Activated naive CD8-positive, alpha-beta T cell treated with anti-CD3 and anti-CD28 coated beads for 36 hours (primary cell): ENCODE measurements around the gene FAM209B. TPM values are rescaled to one million over a fixed set of nuclear protein-coding genes. Genes with fewer than 3 reads are reported as not detected.
"Not testable (repeated sequence)": the region's sequence is repeated elsewhere in the genome, so short reads cannot be mapped to it uniquely, and the experiment has no call there.

Experiments
- DNase-seq: peaks from one replicate; pipeline ENCODE4 v3.0.0; 2021
- H3K27ac Mint-ChIP-seq: one replicate; pipeline ENCODE4 v1.8.0; 2022; ENCODE audit warnings: mild to moderate bottlenecking, moderate library complexity, mixed read lengths
- H3K27me3 Mint-ChIP-seq: one replicate; pipeline ENCODE4 v1.8.0; 2022; ENCODE audit warnings: mild to moderate bottlenecking, mixed read lengths
- H3K36me3 Mint-ChIP-seq: one replicate; pipeline ENCODE4 v1.8.0; 2021; ENCODE audit warnings: mild to moderate bottlenecking, mixed read lengths
- H3K4me1 Mint-ChIP-seq: one replicate; pipeline ENCODE4 v1.8.0; 2021; ENCODE audit warnings: mixed read lengths
- H3K4me3 Mint-ChIP-seq: one replicate; pipeline ENCODE4 v1.8.0; 2022; ENCODE audit warnings: mild to moderate bottlenecking, moderate library complexity, mixed read lengths
- H3K9me3 Mint-ChIP-seq: one replicate; pipeline ENCODE4 v1.8.0; 2022; ENCODE audit warnings: mixed read lengths
- total RNA-seq, 2 experiments: library from RNA; stranded (reverse); gene quantifications; one replicate each; pipeline ENCODE4 v1.2.3, GENCODE V29; 2021

Gene FAM209B
- total RNA-seq, 2 experiments from 2014 or later = 0.60 TPM; not detected in 1

DNA sequence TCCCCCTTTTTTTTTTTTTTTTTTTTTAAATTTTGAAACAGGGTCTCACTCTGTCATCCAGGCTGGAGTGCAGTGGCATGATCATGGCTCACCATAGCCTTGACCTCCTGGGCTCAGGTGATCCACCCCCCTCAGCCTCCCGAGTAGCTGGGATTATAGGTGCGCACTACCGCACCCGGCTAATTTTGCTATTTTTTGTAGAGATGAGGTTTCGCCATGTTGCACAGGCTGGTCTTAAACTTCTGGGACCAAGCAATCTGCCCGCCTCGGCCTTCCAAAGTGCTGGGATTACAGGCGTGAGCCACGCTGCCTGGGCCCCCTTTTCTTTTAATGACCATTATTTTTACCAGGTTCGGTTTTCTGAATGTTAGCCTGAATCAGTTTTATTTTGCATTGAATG lies 13.5 kb upstream of the FAM209B start:
- Mint-ChIP-seq H3K4me1 (no peaks in the 10 kb centered on the region), H3K27ac (no peak overlapping the region), H3K9me3 (peaks cover 21% of the 10 kb centered on the region), H3K27me3 (no peaks in the 10 kb centered on the region), H3K4me3 (no peak overlapping the region), H3K36me3 (peaks cover 63% of the 10 kb centered on the region)
- no peak for DNase-seq

DNA sequence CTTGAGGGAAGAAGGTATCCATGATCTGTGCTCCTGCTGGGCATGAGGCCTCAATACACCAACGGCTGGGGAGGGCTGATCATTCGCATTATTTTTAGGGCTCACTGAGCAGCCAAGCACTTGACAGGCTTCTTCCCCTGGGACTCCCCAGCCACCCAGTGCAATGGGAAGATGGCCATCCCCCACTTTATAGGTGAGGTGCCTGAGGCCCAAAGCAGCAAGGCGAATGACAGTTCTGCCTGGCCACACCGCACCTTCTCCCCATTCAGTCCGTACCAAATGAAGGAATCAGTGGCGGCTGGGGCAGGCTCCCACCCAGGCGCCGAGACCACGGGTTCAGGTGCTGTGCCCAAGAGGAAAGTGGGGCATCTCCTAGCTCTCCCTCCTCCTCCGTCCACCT lies 12.9 kb upstream of the FAM209B start:
- no peak for DNase-seq
- Mint-ChIP-seq H3K36me3 (peaks cover 63% of the 10 kb centered on the region), H3K4me1 (no peaks in the 10 kb centered on the region), H3K27me3 (no peaks in the 10 kb centered on the region), H3K4me3 (no peak overlapping the region), H3K27ac (no peak overlapping the region), H3K9me3 (peaks cover 21% of the 10 kb centered on the region)

DNA sequence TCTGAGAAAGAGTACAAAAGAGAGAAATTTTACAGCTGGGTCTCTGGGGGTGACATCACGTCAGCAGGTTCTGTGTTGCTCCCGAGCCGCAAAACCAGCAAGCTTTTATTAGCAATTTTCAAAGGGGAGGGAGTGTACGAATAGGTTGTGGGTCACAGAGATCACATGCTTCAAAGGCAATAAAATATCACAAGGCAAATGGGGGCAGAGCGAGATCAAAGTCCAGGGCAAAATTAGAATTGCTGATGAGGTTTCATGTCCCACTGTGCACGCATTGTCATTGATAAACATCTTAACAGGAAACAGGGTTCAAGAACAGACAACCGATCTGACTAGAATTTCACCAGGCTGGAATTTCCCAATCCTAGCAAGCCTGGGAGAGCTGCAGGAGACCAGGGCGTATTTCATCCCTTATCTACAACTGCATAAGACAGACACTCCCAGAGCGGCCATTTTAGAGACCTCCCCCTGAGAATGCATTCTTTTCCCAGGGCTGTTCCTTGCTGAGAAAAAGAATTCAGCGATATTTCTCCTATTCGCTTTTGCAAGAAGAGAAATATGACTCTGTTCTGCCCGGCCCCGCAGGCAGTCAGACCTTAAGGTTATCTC lies 12.2 kb upstream of the FAM209B start:
- not testable (repeated sequence) for H3K27ac Mint-ChIP-seq, DNase-seq
- peaks cover 60% of the 10 kb centered on the region for H3K36me3 Mint-ChIP-seq

DNA sequence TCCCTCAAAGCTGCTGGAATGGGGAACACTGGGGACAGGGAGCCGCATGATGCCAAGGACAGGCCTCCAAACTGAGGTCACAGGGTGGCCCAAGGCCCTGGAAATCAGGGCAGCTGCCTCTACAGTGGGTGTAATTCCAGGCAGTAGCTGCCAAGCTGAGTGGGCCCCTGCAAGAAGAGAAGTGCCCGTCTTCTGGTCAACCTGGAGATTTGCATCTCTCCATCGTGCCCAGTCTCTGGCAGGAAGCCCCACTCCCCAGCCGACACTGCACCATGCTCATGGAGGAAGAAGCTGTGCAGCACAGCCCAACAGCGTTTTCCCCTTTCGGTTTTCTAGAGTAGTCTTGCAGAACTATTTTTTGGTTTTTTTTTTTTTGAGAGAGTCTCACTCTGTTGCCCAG lies 10.7 kb upstream of the FAM209B start:
- H3K27me3 Mint-ChIP-seq = no peaks in the 10 kb centered on the region
- DNase-seq = no peak
- H3K4me3 Mint-ChIP-seq = no peak overlapping the region
- H3K27ac Mint-ChIP-seq = no peak overlapping the region
- peaks cover 51% of the 10 kb centered on the region for H3K36me3 Mint-ChIP-seq
- H3K9me3 Mint-ChIP-seq = peaks cover 21% of the 10 kb centered on the region
- H3K4me1 Mint-ChIP-seq = no peaks in the 10 kb centered on the region

More for the DNA sequence above, 12.2 kb upstream of the FAM209B start:
- H3K4me1 Mint-ChIP-seq, H3K4me3 Mint-ChIP-seq, H3K27me3 Mint-ChIP-seq: not testable (repeated sequence)
- peaks cover 21% of the 10 kb centered on the region for H3K9me3 Mint-ChIP-seq

DNA sequence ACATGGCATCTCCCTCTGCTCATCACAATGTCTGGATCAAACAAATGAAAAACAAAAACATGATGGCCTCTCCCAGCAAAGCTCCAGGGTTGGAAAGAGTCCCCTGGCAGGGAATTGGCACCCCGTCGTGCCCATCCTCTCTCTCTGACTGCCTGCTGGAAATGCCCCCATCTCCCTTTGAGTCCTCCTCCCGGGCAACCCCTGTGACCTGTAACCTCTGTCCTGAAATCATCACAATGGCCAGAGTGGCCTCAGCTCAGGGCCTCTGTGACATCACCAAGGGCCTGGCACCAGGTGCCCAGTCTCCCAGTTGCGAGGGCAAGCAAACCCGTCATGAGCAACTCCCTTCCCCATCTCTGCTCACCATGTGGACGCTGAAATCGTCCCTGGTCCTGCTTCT lies 8.6 kb upstream of the FAM209B start, which contains the start of gene FAM209A:
TSS of gene FAM209A (plus strand) at position 301 of the 400 bp plus-strand sequence. CDS start at position 366, 65 bp downstream.
- H3K9me3 Mint-ChIP-seq = peaks cover 12% of the 10 kb centered on the region
- DNase-seq, H3K27ac Mint-ChIP-seq, H3K4me1 Mint-ChIP-seq, H3K27me3 Mint-ChIP-seq, H3K4me3 Mint-ChIP-seq: not testable (repeated sequence)
- H3K36me3 Mint-ChIP-seq = peaks cover 30% of the 10 kb centered on the region

DNA sequence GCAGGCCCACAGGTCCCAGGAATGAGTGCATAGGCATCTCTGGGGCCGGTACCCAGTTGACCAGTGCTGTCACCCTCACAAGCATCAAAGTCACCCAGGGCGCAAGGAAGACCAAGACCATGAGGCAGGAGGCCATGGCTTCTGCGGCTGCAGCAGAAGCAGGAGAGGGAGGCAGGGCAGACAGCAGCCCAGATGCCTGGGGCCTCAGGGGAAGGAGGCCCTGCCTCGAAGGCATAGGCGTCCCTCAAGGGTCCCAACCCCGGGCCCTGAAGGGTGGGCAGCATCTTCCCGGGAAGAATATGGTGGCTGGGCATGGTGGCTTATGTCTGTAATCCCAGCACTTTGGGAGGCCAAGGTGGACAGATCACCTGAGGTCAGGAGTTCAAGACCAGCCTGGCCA lies 5.5 kb upstream of the FAM209B start:
- Mint-ChIP-seq H3K9me3 (no peaks in the 10 kb centered on the region), H3K4me1 (no peaks in the 10 kb centered on the region), H3K27ac (no peak overlapping the region), H3K36me3 (no peaks in the 10 kb centered on the region), H3K27me3 (no peaks in the 10 kb centered on the region), H3K4me3 (no peak overlapping the region)
- DNase-seq = no peak

DNA sequence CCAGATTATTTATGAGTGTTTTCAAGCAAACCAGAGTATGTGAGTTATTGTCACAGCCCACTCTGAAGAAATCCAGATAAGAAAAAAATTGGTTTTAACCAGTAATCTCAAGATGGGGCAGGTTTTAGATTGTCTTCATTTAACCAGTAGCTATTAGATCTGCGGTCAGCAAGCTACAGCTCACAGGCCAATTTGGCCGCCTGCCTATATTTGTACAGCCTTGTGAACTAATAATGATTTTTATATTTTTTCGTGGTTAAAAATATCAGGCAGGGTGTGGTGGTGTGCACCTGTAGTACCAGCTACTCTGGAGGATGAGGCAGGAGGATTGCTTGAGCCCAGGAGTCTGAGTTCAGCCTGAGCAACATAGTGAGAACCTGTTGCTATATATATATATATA lies 5.0 kb downstream of the FAM209B start:
- DNase-seq = no peak
- Mint-ChIP-seq H3K4me3 (no peak overlapping the region), H3K36me3 (peaks cover 2% of the 10 kb centered on the region), H3K9me3 (no peaks in the 10 kb centered on the region), H3K27ac (no peak overlapping the region), H3K27me3 (no peaks in the 10 kb centered on the region), H3K4me1 (no peaks in the 10 kb centered on the region)

DNA sequence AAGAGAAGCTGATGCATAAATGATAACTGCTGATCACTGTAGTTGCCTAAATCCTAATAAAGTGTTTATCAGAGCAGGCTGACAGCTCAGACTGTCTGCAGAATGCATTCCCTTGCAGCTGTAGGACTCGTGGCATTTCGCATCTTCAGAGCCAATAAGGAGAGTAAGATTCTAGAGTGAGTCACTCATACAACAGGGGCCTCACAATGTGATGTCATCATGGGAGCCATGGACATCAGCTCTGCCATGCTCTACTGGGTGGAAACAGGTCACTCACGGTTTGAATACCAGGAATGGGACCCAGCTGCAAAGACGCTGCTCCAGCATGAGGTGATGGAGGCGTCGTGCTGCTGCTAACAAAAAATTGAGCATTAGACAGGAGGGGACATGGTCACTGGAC lies 7.4 kb downstream of the FAM209B start:
- Mint-ChIP-seq H3K4me3 (no peak overlapping the region), H3K27ac (no peak overlapping the region), H3K36me3 (no peaks in the 10 kb centered on the region), H3K9me3 (no peaks in the 10 kb centered on the region), H3K4me1 (no peaks in the 10 kb centered on the region), H3K27me3 (no peaks in the 10 kb centered on the region)
- DNase-seq = no peak

DNA sequence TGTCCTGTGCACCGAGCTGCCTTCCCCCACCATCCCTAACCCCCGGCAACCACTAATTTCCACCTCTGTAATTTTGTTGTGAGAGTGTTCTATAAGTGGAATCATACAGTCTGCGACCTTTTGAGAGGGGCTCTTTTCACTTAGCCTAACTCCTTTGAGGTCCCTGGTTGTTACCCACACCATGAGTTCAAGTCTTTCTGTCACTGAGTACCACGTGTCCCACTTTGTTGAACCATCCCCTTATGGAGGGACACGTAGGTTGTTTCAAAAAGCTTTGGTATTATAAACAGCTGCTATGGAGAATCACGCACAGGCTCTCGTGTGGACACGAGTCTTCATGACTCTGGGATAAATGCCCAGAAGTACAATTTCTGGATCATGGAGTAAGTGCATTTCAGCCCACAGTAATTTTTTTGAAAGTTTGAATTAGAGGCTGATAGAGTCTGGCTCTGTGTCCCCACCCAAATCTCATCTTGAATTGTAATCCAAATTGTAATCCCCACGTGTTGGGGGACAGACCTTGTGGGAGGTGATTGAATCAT lies 9.5 kb downstream of the FAM209B start:
- Mint-ChIP-seq H3K4me1 (no peaks in the 10 kb centered on the region), H3K27me3 (no peaks in the 10 kb centered on the region), H3K27ac (no peak overlapping the region), H3K4me3 (no peak overlapping the region), H3K9me3 (no peaks in the 10 kb centered on the region), H3K36me3 (no peaks in the 10 kb centered on the region)
- no peak for DNase-seq

DNA sequence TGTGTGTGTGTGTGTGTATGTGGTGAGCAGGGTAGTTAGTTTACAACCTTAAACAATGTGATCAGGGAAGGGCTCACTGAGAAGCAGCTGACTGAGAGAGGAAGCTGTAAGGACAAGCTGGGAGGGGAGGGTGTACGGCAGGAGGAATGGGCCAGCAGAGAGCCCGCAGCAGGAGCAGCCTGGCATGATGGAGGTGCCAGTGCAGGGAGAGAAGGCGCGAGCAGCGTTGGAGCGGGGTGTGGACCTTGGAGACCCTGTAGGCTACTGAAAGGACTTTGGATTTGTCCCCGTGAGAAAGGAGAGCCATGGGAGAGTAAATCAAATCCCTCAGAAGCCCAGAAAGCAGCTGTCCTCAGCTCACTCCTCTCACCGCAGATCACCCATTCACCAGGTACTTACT lies 18.5 kb downstream of the FAM209B start:
- no peak for DNase-seq
- H3K4me1 Mint-ChIP-seq = peaks cover 8% of the 10 kb centered on the region
- no peak overlapping the region for H3K4me3 Mint-ChIP-seq
- H3K36me3 Mint-ChIP-seq = no peaks in the 10 kb centered on the region
- H3K9me3 Mint-ChIP-seq = no peaks in the 10 kb centered on the region
- H3K27me3 Mint-ChIP-seq = no peaks in the 10 kb centered on the region
- H3K27ac Mint-ChIP-seq = no peak overlapping the region

DNA sequence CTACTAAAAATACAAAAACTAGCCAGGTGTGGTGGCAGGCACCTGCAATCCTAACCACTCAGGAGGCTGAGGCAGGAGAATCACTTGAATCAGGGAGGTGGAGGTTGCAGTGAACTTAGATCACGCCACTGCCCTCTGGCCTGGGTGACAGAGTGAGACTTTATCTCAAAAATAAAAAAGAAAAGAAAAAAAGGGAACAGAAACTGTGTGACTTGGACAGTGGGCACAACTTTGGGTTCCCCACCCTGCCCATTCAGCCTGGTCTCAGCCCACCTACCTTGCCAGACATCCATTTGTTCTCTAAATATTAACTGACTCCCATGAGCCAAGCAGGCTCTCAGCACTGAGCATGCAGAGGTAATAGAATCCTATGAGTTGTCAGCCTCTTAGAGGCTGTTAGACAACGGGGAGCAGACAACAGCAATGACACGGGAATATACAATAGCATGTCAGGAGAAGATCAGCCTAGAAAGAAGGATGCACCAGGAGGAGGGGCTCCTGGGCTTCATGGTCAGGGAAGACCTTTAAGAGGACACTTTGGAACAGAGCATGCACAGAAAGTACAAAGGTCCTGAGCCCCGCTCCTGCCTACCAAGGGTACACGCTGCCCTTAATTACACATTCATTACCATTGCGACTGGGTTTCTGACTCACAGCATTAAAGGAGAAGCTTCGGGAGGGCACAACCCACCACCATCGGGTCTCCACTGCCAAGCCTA lies 20.0 kb downstream of the FAM209B start:
- Mint-ChIP-seq H3K36me3 (no peaks in the 10 kb centered on the region), H3K27me3 (no peaks in the 10 kb centered on the region), H3K4me3 (no peak overlapping the region), H3K9me3 (no peaks in the 10 kb centered on the region), H3K27ac (no peak overlapping the region), H3K4me1 (peaks cover 8% of the 10 kb centered on the region)
- DNase-seq = no peak

DNA sequence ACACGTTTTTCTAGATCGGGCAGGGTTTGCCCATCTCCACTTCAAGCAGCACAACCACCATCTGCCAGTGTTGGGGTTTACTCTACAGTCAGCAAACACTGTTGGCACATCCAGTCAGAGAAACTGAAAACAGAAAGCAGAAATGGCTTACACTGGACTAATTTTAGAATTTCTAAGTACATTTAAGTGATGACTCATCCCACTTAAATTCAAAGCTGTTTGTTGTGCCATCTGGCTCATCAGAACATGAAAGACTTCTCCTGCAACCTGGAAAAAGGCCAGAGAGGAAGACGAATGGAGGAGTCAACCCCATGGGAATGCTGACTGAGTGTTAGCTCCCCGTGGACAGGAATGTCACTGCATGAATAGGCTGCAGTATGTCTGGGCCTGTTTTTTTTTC lies 21.8 kb downstream of the FAM209B start:
- H3K9me3 Mint-ChIP-seq = no peaks in the 10 kb centered on the region
- peaks cover under 1% of the 10 kb centered on the region for H3K27me3 Mint-ChIP-seq
- no peaks in the 10 kb centered on the region for H3K36me3 Mint-ChIP-seq
- no peak overlapping the region for H3K4me3 Mint-ChIP-seq
- H3K4me1 Mint-ChIP-seq = peaks cover 8% of the 10 kb centered on the region
- no peak for DNase-seq
- H3K27ac Mint-ChIP-seq = no peak overlapping the region

DNA sequence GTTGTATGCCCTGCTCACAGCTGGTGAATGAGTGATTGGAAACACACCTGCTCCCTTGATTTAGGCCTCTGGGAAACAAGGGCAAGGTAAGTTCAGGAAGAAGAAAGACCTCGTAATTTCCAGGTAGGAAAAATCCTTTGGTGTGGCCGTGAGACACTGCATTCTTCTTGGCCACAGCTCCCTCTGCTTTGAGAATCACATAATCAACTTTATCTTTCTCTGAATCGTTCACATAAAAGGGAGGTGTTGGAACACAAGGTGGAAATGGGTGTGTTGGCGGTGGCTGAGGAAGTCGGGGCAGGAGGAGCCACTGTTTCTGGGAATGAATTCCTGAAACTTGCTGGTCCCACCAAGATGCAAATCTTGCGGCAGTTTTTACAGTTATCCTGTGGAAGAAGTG lies 25.9 kb downstream of the FAM209B start:
- Mint-ChIP-seq H3K4me1 (peaks cover 8% of the 10 kb centered on the region), H3K27me3 (peaks cover 3% of the 10 kb centered on the region), H3K36me3 (no peaks in the 10 kb centered on the region), H3K27ac (no peak overlapping the region), H3K4me3 (no peak overlapping the region), H3K9me3 (no peaks in the 10 kb centered on the region)
- no peak for DNase-seq

DNA sequence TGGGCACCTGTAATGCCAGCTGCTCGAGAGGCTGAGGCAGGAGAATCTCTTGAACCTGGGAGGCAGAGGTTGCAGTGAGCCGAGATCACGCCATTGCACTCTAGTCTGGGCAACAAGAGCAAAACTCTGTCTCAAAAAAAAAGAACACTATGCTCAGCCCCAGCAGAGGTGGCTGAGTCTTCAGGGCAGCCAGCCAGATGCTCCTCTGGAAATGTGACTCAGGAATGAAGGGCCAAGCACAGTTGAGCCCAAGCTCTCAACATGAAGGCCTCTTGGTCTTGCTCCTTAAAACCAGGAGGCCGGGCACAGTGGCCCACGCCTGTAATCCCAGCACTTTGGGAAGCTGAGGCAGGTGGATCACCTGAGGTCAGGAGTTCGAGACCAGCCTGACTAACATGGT lies 31.5 kb downstream of the FAM209B start:
- not testable (repeated sequence) for H3K9me3 Mint-ChIP-seq, DNase-seq, H3K4me1 Mint-ChIP-seq, H3K27me3 Mint-ChIP-seq, H3K4me3 Mint-ChIP-seq, H3K36me3 Mint-ChIP-seq, H3K27ac Mint-ChIP-seq

DNA sequence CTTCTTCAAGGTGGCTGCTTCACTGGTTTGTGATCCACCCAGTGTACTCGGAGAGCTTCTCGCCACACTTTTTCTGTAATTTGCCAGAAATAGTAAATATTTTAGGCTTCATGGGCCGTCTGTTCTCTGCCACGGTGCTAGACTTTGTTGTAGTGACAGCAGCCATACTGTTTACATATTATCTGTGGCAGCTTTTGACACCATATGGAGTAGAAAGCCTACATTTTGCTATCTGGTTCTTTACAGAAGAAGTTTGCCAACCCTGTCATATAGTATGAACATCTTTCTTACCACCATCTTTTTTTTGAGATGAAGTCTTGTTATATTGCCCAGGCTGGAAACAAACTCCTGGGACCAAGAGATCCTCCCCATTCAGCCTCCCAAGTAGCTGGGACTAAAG lies 32.5 kb downstream of the FAM209B start:
- no peaks in the 10 kb centered on the region for H3K9me3 Mint-ChIP-seq
- no peaks in the 10 kb centered on the region for H3K4me1 Mint-ChIP-seq
- no peak overlapping the region for H3K27ac Mint-ChIP-seq
- DNase-seq = no peak
- peaks cover 5% of the 10 kb centered on the region for H3K27me3 Mint-ChIP-seq
- H3K4me3 Mint-ChIP-seq = no peak overlapping the region
- no peaks in the 10 kb centered on the region for H3K36me3 Mint-ChIP-seq

DNA sequence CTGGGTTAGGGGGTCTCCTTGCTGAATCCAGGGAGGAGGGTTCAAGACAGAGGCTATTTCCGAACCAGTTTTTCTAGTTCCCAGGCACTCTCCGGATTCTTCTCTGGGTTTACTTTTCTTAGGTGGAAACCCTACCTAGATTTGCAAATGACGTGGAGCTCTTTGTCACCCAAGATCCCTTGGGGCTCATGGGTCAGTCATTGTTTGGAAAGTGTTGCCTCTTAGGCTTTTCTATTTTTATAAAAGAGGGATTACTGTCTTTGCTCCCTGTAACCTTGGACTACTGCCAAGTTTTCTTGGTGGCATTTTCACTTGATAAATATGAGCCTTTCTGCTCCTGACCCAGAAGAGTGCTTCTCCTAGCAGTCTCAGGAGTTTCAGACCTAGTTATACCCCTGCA lies 33.6 kb downstream of the FAM209B start:
- no peaks in the 10 kb centered on the region for H3K9me3 Mint-ChIP-seq
- peaks cover 5% of the 10 kb centered on the region for H3K27me3 Mint-ChIP-seq
- no peak for DNase-seq
- H3K36me3 Mint-ChIP-seq = no peaks in the 10 kb centered on the region
- H3K4me3 Mint-ChIP-seq = no peak overlapping the region
- no peak overlapping the region for H3K27ac Mint-ChIP-seq
- H3K4me1 Mint-ChIP-seq = no peaks in the 10 kb centered on the region
